ENCODE results near the gene PAQR6. TPM values are rescaled to one million over a fixed set of nuclear protein-coding genes. Genes with fewer than 3 reads are reported as not detected.

The PAQR6 gene
- total RNA-seq, 1 donor from 2014 or later = 5.8 TPM

DNA sequence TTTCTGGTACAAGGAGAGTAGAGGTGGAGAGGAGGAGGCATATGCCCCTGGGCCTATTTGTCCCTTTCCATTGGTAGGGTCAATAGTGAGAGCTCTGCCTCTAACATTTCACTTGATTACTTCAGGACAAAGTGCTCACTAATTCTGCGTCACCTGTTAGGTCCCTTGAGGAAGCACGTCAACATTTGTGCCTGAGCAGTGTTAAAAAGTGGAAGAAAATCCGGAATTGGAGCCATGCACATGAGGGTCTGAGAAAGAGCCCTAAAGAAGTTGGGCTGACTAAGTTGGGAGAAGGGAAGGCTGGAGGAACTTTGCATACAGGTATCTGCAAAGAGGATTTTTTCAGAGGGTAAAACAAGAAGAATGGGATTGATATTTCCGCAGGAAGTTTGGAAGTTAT lies 52.0 kb downstream of the PAQR6 start:
- intact Hi-C loops (cut with micrococcal nuclease) = loop anchor here (5.0 to 10.0 kb wide), 2 partner anchors 86 to 221 kb away; partner anchors contain the start of genes ARHGEF2, SMG5 and TMEM79
- no peaks in the 10 kb centered on the region for H3K9me3 Mint-ChIP-seq
- no peak for DNase-seq (ENCODE audit: low spot score)
- H3K27ac Mint-ChIP-seq = peak overlapping the region; percentile 43
- H3K27me3 Mint-ChIP-seq (ENCODE audit: low read depth) = no peaks in the 10 kb centered on the region
- H3K36me3 Mint-ChIP-seq (ENCODE audit: low read depth) = peaks cover 67% of the 10 kb centered on the region
- H3K4me1 Mint-ChIP-seq (ENCODE audit: low read depth) = peaks cover 73% of the 10 kb centered on the region
- H3K4me3 Mint-ChIP-seq (ENCODE audit: low read depth) = peak overlapping the region; percentile 95

DNA sequence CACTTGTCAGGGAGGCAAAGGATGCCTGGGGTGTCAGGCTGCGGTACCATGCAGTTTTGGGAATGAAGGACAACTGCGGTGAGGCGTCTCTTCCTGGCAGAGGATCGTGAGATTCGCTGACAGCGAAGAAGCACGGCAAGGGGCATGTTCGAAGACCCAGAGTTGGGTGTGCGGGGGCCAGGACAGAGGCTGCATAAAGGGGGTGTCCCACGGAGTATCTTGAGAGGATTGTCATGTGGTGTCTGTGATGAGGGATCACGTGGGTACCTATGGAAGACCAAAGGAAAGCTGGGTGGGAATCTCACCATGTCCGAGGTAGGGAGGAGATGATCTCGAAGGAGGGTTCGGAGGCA lies 53.6 kb downstream of the PAQR6 start:
- Mint-ChIP-seq H3K27ac (peak overlapping the region; percentile 91), H3K36me3 (ENCODE audit: low read depth) (peaks cover 59% of the 10 kb centered on the region), H3K9me3 (peaks cover 2% of the 10 kb centered on the region), H3K4me1 (ENCODE audit: low read depth) (peaks cover 60% of the 10 kb centered on the region), H3K27me3 (ENCODE audit: low read depth) (no peaks in the 10 kb centered on the region), H3K4me3 (ENCODE audit: low read depth) (peak overlapping the region; percentile 95)
- intact Hi-C loops (cut with micrococcal nuclease) = loop anchor here (1.0 to 10.0 kb wide), 4 partner anchors 19 to 219 kb away; partner anchors contain the start of genes ARHGEF2, CCT3, PMF1 and SEMA4A
- no peak for DNase-seq (ENCODE audit: low spot score)

DNA sequence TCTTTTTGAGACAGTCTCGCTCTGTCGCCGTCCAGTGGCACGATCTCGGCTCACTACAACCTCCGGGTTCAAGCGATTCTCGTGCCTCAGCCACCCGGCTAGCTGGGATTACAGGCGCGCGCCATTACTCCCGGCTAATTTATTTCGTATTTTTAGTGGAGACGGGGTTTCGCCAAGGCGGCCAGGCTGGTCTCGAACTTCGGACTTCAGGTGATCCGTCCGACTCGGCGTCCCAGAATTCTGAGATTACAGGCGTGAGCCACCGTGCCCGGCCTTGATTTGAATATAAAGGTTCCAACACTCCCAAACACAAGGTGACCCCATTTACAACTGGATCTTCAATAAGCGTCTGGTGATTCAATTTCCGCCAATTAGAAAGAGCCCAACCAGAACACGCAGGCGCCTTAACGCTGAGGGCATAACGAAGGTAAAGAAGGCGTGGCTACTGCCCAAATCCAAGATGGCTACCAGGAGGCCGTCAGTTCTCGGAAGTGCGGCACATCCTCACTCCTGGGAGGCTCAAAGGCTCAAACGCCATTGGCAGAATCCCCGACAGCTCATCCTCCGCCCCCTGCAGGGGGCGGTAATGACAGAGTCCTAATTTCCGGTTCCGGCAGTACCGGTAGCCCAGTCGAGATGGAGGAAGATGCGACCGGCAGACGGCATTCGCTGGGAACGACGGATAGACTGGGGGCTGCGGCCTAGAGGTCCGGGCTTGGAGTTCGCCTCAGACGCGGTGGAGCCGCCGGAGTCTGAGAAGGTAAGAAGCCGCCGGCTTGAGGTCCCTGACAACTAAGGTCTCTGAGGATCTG lies 54.2 kb downstream of the PAQR6 start, which contains the start of gene SLC25A44:
SLC25A44 (plus strand) TSS at position 617 of the 812 bp plus-strand sequence. CDS start 5,744 bp downstream, outside the sequence.
- Mint-ChIP-seq H3K36me3 (ENCODE audit: low read depth) (peaks cover 57% of the 10 kb centered on the region), H3K4me1 (ENCODE audit: low read depth) (peaks cover 54% of the 10 kb centered on the region), H3K4me3 (ENCODE audit: low read depth) (peak within 1 kb of the TSS; percentile 95), H3K9me3 (peaks cover 6% of the 10 kb centered on the region), H3K27ac (peak within 1 kb of the TSS; percentile 91), H3K27me3 (ENCODE audit: low read depth) (no peaks in the 10 kb centered on the region)
- peak; percentile 97 for DNase-seq (ENCODE audit: low spot score)
- intact Hi-C loops (cut with micrococcal nuclease) = loop anchor here (1.0 to 10.0 kb wide), 5 partner anchors 20 to 219 kb away; partner anchors contain the start of genes ARHGEF2, CCT3, PMF1 and SEMA4A

Other genes with a start within 250 kb of the PAQR6 start
- 227 and 239 TPM in 2 replicates for gene SSR2, start 227.1 kb downstream of the PAQR6 start, total RNA-seq
- 71.3 and 73.3 TPM in 2 replicates for gene UBQLN4, start 194.3 kb downstream of the PAQR6 start, total RNA-seq
- gene LAMTOR2, start 193.3 kb downstream of the PAQR6 start, total RNA-seq = 71.0 and 72.5 TPM in 2 replicates
- 0.18 and 0.21 TPM in 2 replicates for gene RAB25, start 186.9 kb downstream of the PAQR6 start, total RNA-seq
- 1.2 and 1.6 TPM in 2 replicates for gene MEX3A, start 165.6 kb downstream of the PAQR6 start, total RNA-seq
- gene LMNA, start 133.3 kb downstream of the PAQR6 start, total RNA-seq = 246 and 247 TPM in 2 replicates
- 128 and 132 TPM in 2 replicates for gene SEMA4A, start 94.5 kb downstream of the PAQR6 start, total RNA-seq
- 62.6 and 63.7 TPM in 2 replicates for gene SLC25A44, start 54.0 kb downstream of the PAQR6 start, total RNA-seq
- gene PMF1, start 35.0 kb downstream of the PAQR6 start, total RNA-seq = 115 and 117 TPM in 2 replicates
- 1.7 and 2.2 TPM in 2 replicates for gene BGLAP, start 5.9 kb downstream of the PAQR6 start, total RNA-seq
- gene SMG5, start 34.8 kb upstream of the PAQR6 start, total RNA-seq = 83.2 and 89.3 TPM in 2 replicates
- gene TMEM79, start 36.3 kb upstream of the PAQR6 start, total RNA-seq = 6.8 and 7.8 TPM in 2 replicates
- 19.1 and 19.8 TPM in 2 replicates for gene GLMP, start 47.6 kb upstream of the PAQR6 start, total RNA-seq
- not detected in 2 replicates for gene VHLL, start 51.3 kb upstream of the PAQR6 start, total RNA-seq
- 504 and 517 TPM in 2 replicates for gene CCT3, start 90.2 kb upstream of the PAQR6 start, total RNA-seq
- gene TSACC, start 90.5 kb upstream of the PAQR6 start, total RNA-seq = 0.39 TPM in 1 of 2 replicates, not detected in the other
- gene RHBG, start 121.2 kb upstream of the PAQR6 start, total RNA-seq = not detected in 2 replicates